A172 (cell line): ENCODE measurements around the gene PFKP. TPM values are rescaled to one million over a fixed set of nuclear protein-coding genes. Genes with fewer than 3 reads are reported as not detected.

Source experiments
- total RNA-seq: library from RNA; depleted of rRNA; stranded (reverse); fragments of >200 nt; shearing (Covaris generic); gene quantifications from 2 replicates; pipeline ENCODE4 v1.2.3, GENCODE V29; 2014; rRNA removed

PFKP gene
- total RNA-seq, 1 experiment from 2014 or later, result 244 TPM

Other genes starting within 250 kb of the PFKP start
- 99.5 and 105 TPM in 2 replicates for gene PITRM1, start 105.2 kb downstream of the PFKP start, total RNA-seq